Chondrocyte (in vitro differentiated cells): Measurements from ENCODE around the gene ANK2. TPM values are rescaled to one million over a fixed set of nuclear protein-coding genes. Genes with fewer than 3 reads are reported as not detected.

ENCODE experiments used
- DNase-seq: peaks from one replicate; pipeline ENCODE4 v3.0.0; 2021; ENCODE audit warnings: mixed read lengths, low spot score
- H3K27ac Mint-ChIP-seq: one replicate; pipeline ENCODE4 v1.8.0; 2021; ENCODE audit warnings: mild to moderate bottlenecking, moderate library complexity, mixed read lengths; ENCODE audit not compliant: unreplicated experiment
- H3K27me3 Mint-ChIP-seq: 2 replicates; pipeline ENCODE4 v1.8.0; 2021; ENCODE audit warnings: low read depth, mixed read lengths
- H3K36me3 Mint-ChIP-seq: 2 replicates; pipeline ENCODE4 v1.8.0; 2021; ENCODE audit warnings: low read depth, mixed read lengths
- H3K4me1 Mint-ChIP-seq: 2 replicates; pipeline ENCODE4 v1.8.0; 2021; ENCODE audit warnings: low read depth, mild to moderate bottlenecking, mixed read lengths
- H3K4me3 Mint-ChIP-seq: one replicate; pipeline ENCODE4 v1.8.0; 2021; ENCODE audit warnings: mild to moderate bottlenecking, moderate library complexity, mixed read lengths; ENCODE audit not compliant: unreplicated experiment
- H3K9me3 Mint-ChIP-seq: 2 replicates; pipeline ENCODE4 v1.8.0; 2021; ENCODE audit warnings: low read depth, mixed read lengths
- total RNA-seq: library from RNA; stranded (reverse); gene quantifications from 3 replicates; pipeline ENCODE4 v1.2.1, GENCODE V29; 2021
- TF ChIP-seq, protein P1 (sequence below): fragments of 200-600 bp; sonication (generic); IDR thresholded peaks from 2 replicates; pipeline ENCODE4 v1.5.0; 2021; ENCODE audit warnings: antibody characterized with exemption, mild to moderate bottlenecking, moderate library complexity

The ANK2 gene
- total RNA-seq, 1 donor from 2014 or later: 71.2 TPM

GRCh38 chr4:113335746-113336145 lies 286.3 kb downstream of the ANK2 start:
- Mint-ChIP-seq H3K27me3 (no peaks in the 10 kb centered on the region), H3K4me3 (no peak overlapping the region), H3K4me1 (peaks cover 4% of the 10 kb centered on the region), H3K9me3 (no peaks in the 10 kb centered on the region), H3K36me3 (peaks cover 23% of the 10 kb centered on the region), H3K27ac (no peak overlapping the region)
- no peak for DNase-seq
- TF ChIP-seq, protein P1, sequence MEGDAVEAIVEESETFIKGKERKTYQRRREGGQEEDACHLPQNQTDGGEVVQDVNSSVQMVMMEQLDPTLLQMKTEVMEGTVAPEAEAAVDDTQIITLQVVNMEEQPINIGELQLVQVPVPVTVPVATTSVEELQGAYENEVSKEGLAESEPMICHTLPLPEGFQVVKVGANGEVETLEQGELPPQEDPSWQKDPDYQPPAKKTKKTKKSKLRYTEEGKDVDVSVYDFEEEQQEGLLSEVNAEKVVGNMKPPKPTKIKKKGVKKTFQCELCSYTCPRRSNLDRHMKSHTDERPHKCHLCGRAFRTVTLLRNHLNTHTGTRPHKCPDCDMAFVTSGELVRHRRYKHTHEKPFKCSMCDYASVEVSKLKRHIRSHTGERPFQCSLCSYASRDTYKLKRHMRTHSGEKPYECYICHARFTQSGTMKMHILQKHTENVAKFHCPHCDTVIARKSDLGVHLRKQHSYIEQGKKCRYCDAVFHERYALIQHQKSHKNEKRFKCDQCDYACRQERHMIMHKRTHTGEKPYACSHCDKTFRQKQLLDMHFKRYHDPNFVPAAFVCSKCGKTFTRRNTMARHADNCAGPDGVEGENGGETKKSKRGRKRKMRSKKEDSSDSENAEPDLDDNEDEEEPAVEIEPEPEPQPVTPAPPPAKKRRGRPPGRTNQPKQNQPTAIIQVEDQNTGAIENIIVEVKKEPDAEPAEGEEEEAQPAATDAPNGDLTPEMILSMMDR: no peak

GRCh38 chr4:113336556-113336955 lies 287.1 kb downstream of the ANK2 start:
- TF ChIP-seq, protein P1: no peak
- peaks cover 4% of the 10 kb centered on the region for H3K4me1 Mint-ChIP-seq
- H3K27me3 Mint-ChIP-seq: no peaks in the 10 kb centered on the region
- peaks cover 23% of the 10 kb centered on the region for H3K36me3 Mint-ChIP-seq
- no peaks in the 10 kb centered on the region for H3K9me3 Mint-ChIP-seq
- H3K4me3 Mint-ChIP-seq: no peak overlapping the region
- no peak overlapping the region for H3K27ac Mint-ChIP-seq
- no peak for DNase-seq

DNA sequence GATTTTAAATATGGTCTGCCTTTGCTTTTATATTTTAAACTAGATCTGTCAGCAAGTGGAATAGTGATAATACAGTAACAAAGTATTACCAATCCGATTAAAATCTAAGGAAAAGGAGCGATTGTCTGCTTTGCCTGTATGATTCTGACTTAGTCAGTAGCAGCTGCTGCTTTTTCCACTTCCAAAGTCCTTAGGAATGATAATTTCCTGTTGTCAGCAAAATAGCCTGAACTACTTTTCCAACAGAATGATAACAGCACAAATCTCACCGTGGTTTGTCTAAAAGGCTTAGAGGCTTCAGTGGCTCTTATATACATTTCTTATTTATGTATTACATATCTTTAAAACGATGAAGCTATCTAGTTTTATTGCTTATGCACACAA lies 290.0 kb downstream of the ANK2 start:
- DNase-seq: no peak
- H3K27ac Mint-ChIP-seq: no peak overlapping the region
- H3K9me3 Mint-ChIP-seq: no peaks in the 10 kb centered on the region
- peaks cover 29% of the 10 kb centered on the region for H3K36me3 Mint-ChIP-seq
- H3K4me3 Mint-ChIP-seq: no peak overlapping the region
- H3K4me1 Mint-ChIP-seq: peaks cover 4% of the 10 kb centered on the region
- TF ChIP-seq, protein P1: no peak
- H3K27me3 Mint-ChIP-seq: no peaks in the 10 kb centered on the region

DNA sequence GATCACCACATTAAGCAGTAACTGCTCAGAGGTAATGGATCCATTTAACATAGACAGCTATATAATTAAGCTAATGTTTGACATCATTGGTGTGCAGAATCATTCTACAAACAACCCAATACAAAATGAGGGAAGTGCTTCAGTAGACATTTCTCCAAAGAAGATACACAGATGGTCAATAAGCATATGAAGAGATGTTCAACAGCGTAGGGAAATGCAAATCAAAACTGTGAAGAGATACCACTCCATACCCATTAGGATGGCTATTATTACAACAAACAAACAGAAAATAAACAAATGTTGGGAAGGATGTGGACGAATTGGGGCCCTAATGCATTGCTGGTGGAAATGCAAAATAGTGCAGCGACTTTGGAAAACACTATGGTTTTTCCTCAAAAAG lies 294.6 kb downstream of the ANK2 start:
- TF ChIP-seq, protein P1: no peak
- DNase-seq: no peak
- Mint-ChIP-seq H3K27ac (no peak overlapping the region), H3K9me3 (no peaks in the 10 kb centered on the region), H3K4me1 (no peaks in the 10 kb centered on the region), H3K4me3 (no peak overlapping the region), H3K36me3 (peaks cover 19% of the 10 kb centered on the region), H3K27me3 (no peaks in the 10 kb centered on the region)

DNA sequence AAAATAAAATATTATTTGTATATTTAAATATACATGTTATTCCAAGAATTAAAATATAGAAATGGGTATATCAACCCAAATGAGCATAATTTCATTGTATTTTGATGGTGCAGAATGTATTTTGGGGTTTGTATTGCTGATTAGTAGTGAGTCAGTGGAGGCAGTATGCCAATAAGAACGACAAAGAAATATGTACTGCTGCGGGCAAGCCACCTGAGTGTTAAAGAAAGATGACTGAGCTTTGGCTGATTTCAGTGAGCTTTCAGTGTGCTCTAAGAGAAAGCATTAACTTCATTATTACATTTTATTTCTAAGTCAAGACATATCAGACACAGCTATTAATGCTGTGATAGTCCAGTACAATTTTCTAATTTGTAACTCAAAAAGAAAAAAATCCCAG lies 297.8 kb downstream of the ANK2 start:
- Mint-ChIP-seq H3K36me3 (peaks cover 14% of the 10 kb centered on the region), H3K27me3 (no peaks in the 10 kb centered on the region), H3K9me3 (no peaks in the 10 kb centered on the region), H3K27ac (no peak overlapping the region), H3K4me1 (no peaks in the 10 kb centered on the region), H3K4me3 (no peak overlapping the region)
- TF ChIP-seq, protein P1: no peak
- no peak for DNase-seq
